A204.1 (cell line): ENCODE measurements around the gene ARID3A.

ENCODE experiments used
- FAIRE-seq: peaks from 2 replicates; lab custom pipeline; 2012; peaks lifted over from hg19 to GRCh38; lab: Jason Lieb, UNC

Gene ARID3A

DNA sequence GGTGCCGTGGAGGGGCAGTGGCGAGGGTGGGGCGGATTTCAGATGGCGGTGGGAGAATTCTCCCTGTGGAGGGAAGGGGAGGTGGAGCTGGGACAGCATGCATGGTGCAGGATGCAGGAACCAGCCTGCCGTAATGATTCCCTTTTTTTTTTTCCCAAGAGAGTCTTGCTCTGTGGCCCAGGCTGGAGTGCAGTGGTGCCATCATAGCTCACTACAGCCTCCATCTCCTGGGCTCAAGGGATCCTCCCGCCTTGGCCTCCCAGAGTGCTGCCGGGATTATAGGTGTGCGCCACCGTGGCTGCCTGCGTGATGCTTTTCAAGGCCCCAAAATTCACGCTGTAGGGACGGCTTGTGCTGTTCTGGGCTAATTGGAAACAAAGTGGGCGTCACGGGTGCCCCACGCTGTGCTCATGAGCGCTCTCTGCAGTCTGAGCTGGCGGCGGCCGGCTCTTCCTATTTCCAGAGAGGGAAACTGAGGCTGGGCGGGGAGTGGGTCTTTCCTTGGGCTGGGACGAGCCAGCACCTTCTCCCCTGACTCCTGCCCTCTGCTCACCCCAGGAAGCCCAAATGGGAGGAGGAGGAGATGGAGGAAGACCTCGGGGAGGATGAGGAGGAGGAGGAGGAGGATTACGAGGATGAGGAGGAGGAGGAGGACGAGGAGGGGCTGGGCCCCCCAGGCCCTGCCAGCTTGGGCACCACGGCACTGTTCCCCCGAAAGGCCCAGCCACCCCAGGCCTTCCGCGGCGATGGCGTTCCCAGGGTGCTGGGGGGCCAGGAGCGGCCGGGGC is 6.2 kb downstream of the ARID3A start:
- FAIRE-seq = no peak

DNA sequence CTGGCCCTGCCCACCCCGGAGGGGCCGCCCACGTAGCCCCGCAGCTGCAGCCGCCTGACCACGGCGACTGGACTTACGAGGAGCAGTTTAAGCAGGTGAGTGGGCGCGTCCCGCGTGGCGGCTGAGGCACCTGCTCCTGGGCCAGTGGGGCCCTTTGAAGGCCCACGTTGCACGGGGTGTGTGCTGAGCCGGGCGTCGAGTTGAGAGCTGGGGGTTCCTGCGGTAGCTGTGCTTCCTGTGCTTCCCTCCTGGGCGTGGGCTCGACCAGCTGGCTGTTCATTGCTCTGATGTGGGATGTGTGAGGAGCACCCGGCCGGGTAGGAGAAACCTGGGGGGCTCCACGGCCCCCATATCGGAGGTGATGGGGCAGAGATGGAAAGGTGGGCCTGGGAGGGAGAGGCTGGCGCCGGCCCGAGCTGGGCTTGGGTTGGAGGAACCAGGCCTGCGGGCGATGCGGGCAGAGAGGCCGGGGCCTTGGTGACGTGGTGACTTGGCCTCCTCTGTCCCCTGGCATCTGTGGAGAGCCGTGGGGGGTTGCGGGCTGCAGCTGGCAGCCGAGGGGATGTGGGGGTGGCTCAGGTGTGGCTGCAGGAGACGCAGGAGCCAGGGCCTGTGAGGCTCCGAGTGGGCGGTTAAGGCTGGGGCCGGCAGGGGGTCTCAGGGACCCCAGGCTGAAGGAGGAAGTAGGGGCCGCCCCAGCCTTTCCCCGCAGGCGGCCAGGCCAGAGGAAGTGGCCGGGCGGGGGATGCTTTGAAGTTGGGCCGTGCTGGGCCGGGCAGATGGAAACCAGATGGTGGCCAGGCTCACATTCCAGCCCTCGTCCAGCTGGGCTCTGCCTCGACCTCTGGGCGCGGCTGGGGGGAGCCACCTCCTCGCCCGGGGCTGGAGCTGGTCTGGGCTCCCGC is 7.1 kb downstream of the ARID3A start:
- FAIRE-seq = no peak

DNA sequence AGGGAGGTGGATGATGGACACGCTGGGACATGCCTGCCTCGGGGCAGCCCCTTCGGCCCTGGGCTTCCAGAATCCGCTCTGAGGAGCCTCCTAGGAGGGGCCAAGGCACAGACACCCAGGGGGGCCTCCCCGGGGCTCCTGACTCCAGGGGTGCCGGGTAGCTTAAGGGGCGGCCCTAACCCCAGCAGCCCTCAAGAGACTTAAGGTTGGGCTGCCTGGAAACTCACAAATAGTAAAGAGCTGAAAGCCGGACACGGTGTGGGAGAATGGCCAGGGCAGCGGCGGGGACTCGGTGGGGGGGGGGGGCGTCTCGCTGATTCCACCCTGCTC is 7.7 kb downstream of the ARID3A start:
- no peak for FAIRE-seq

GRCh38 chr19:934197-934840 is 8.5 kb downstream of the ARID3A start:
- no peak for FAIRE-seq

GRCh38 chr19:934865-935479 is 9.1 kb downstream of the ARID3A start:
- FAIRE-seq = no peak

- FAIRE-seq = no peak
These were observed 10.3 kb downstream of the ARID3A start for GRCh38 chr19:936175-936546.

DNA sequence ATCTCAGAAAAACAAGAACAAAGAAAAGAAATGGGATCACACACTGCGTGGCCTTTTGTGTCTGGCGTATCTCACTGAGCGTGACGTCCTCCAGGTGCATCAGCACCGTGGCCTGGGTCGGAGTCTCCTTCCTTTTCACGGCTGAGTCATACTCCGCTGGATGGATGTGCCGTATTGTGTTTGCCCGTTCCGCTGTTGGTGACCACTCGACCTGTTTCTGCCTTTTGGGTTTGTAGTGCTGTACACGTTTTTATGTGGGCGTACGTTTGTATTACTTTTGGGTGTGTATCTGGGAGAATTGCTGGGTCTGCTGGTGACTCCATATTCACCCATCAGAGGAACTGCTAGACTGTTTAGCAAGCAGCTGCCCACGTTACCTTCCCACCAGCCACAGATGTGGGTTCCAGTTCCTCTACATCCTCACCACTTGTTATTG is 11.4 kb downstream of the ARID3A start:
- no peak for FAIRE-seq

GRCh38 chr19:938233-938923 is 12.5 kb downstream of the ARID3A start:
- FAIRE-seq = no peak

DNA sequence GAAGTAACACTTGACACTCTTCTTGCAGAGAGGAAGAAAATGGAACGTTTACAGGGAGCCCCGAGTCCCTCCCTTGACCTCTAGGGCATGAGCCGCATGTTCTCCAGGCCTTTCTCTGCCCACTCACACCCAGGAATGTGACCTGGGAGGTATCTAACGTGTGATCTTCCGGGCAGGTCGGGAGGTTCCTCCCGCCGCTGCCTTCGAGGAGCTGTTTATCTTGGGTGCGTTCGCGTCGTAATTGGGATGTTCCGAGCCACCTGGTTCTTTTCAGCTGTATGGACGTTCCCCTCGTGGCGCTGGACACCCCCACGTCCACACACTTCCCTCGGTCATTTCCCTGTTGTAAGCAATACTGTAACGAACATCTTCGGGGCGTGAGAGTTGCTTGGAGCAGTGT is 13.6 kb downstream of the ARID3A start:
- FAIRE-seq = no peak

DNA sequence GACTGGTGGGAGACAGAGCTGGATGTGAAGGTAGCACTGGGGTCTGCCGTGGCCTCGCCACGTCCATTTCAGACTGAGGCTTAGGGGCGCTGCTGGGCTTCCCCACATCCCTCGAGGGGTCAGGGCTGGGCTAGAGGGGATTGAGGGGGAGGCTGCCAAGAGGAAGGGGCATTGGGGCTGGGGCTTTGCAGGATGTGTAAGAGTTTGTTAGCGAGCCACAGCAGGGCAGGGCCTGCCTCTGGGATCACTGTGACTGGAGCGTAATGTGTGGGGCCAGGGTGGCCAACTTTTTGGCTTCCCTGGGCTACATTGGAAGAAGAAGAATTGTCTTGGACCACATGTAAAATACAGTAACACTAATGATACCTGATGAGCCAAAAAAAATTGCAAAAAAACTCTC is 14.1 kb downstream of the ARID3A start:
- FAIRE-seq = no peak

GRCh38 chr19:940591-941291 is 14.9 kb downstream of the ARID3A start:
- FAIRE-seq = no peak

DNA sequence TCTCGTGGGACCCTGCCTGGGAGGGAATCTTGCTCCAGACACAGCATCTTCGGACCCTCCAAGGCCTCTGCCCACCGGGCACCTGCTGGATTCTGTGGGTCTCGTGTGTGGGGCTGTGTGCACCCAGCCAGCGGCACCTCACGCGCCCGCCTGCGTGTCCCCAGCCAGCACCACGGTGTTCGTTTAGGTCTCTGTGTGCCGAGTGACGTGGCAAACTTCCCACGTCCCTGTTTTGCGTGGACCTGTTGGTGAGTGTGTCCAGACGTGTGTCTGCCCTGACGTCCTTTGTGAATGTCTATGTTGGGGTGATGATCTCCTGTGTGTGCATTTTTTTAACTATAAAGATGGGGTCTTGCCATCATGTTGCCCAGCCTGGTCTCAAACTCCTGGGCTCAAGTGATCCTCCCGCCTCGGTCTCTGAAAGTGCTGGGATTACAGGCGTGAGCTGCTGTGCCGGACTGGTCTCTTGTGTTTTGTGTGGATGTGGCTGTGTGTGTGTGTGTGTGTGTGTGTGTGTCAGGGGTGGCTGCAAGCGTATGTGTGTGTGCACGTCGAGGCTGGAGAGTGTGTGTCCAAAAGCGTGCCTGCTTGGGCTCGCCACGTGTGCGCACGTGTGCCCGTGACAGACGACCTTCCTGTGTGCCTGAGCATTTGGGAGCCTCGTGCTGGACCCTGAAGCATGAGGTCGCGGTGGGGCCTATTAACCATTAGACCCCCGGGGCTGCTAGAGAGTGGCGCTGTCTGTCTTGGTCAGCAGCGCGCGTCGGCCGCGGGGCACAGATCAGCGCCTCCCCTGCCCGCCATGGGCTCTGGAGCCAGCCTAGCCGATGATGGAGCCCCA is 15.7 kb downstream of the ARID3A start:
- FAIRE-seq = no peak

DNA sequence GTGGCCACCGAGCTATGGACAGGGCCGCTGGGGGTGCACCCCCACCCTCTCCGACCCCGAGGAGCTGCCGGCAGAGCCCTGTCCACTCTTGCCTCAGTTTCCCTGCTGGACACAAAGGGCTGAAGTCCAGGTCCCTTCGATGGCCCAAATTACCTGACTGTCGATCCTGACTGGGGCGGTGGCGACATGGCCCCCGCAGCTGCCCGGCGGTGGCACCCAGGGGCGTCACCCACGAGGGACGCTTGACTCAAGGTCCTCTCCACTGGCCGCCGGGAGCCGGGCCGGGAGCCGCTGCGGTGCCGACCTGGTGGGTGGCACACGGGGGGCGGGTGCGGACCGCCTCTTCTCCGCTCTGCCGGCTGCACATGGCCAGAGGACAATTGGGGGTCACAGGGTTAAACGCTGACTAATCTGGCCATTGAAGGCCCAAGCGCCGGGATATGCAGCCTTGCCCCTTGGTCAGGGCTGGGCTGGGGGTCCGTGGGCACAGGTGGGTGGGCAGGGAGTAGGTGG is 16.4 kb downstream of the ARID3A start:
- FAIRE-seq = no peak

- FAIRE-seq = no peak
These were observed 17.8 kb downstream of the ARID3A start for GRCh38 chr19:943551-944170.

DNA sequence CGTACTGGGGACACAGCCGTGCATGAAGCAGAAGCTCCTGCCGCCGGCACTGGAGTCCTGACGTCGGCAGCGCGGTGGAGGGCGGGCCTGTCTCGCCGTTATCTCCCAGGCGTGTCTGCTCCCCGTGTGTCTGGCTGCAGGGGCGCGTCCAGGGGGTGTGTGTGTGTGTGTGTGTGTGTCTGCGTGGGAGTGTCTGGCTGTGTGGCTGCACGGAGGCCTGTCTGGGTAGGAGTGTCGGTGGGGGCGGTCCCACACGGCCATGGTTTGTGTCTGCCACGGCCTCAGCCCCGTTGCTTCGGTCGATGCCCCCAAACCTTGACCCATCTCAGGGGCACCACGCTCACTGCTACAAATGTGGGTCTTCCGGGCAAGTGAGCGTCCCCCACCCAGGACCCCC is 18.3 kb downstream of the ARID3A start:
- no peak for FAIRE-seq

DNA sequence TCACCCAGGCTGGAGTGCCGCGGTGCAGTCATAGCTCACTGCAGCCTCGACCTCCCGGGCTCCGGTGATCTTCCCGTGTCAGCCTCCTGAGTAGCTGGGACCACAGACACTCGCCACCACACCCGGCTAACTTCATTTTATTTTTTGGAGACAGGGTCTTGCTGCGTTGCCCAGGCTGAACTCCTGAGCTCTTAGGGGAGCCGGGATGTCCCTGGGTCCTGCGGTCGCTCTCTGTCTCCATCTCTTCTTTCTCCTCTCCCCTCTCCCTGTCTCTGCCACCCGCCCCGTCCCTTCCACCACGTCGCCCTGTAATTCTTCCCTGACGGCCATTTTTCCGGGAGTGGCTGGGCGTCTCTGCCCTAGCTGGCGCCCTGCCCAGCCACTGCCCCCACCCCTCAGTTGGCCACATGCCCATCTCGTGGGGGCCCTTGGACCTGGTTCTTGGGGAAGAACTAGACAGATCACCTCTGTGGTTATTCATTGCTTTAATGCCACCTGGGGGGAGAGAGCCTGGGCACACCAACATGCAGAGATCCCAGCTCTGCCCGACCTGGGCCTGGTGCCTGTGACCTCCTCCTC is 18.9 kb downstream of the ARID3A start:
- FAIRE-seq = no peak

GRCh38 chr19:945401-946252 is 19.8 kb downstream of the ARID3A start:
- FAIRE-seq = no peak

DNA sequence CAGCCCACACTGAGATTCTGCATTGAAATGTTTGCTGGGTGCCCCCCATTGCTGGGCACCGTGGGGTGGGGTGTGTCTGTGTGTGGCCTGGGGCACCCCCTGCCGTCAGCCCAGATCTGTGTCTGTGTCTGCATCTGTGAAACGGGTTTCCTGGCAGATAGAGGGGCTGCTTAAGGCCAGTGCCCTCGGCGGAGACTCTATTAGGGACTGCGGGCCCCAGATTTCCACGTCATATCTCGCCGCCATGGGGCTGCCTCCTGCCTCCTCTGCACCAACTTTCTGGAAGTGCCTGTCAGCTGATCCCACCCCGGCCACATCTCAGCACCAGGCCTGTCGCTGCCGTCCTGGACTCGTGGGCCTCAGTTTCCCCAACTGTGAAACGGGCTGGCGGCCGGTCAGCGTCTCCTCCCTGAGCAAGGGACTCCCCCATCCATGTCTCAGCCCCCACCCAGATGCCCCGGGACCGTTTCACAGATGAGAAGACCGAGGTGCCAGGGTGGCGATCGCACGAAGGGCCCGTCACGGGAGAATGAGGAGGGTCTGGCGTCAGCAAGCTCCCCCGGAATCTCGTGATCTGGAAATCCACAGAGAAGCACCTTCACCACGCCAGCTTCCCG is 21.4 kb downstream of the ARID3A start:
- no peak for FAIRE-seq
